Metanephros (tissue), 1 donor: ENCODE results near the gene EPN3. TPM values are rescaled to one million over a fixed set of nuclear protein-coding genes. Genes with fewer than 3 reads are reported as not detected.

Experiments
- total RNA-seq: library from RNA; depleted of rRNA; stranded (reverse); fragments of >200 nt; gene quantifications from one replicate; pipeline ENCODE4 v1.2.3, GENCODE V29; 2014

Gene EPN3
- total RNA-seq, result 10.7 TPM

GRCh38 chr17:50532452-50533024 lies at the start of gene EPN3:
Gene EPN3 (plus strand): TSS chr17:50532735. CDS start chr17:50536557, 3,822 bp downstream.

GRCh38 chr17:50507871-50508572 lies 24.5 kb upstream of the EPN3 start, which contains the start of gene MYCBPAP:
Gene MYCBPAP (plus strand): TSS chr17:50508439. CDS start chr17:50508675, 236 bp downstream.

GRCh38 chr17:50547035-50547735 lies 14.7 kb downstream of the EPN3 start, which contains the start of gene SPATA20:
Gene SPATA20 (plus strand): TSS chr17:50547174. CDS start chr17:50547209, 35 bp downstream.

GRCh38 chr17:50560185-50560824 lies 27.8 kb downstream of the EPN3 start, which contains the start of gene CACNA1G:
Gene CACNA1G (plus strand): TSS chr17:50560715. CDS start chr17:50561460, 745 bp downstream.

Other genes with a start within 250 kb of the EPN3 start
- gene XYLT2, start 186.6 kb upstream of the EPN3 start, total RNA-seq, result 35.9 TPM
- 47.6 TPM for gene MRPL27, start 159.6 kb upstream of the EPN3 start, total RNA-seq
- gene EME1, start 159.5 kb upstream of the EPN3 start, total RNA-seq, result 3.0 TPM
- 44.1 TPM for gene LRRC59, start 135.2 kb upstream of the EPN3 start, total RNA-seq
- gene ACSF2, start 106.5 kb upstream of the EPN3 start, total RNA-seq, result 73.9 TPM
- 0.12 TPM for gene CHAD, start 63.9 kb upstream of the EPN3 start, total RNA-seq
- gene RSAD1, start 53.9 kb upstream of the EPN3 start, total RNA-seq, result 41.0 TPM
- gene MYCBPAP, start 24.3 kb upstream of the EPN3 start, total RNA-seq, result 2.9 TPM
- 59.0 TPM for gene SPATA20, start 14.4 kb downstream of the EPN3 start, total RNA-seq
- 17.1 TPM for gene CACNA1G, start 28.0 kb downstream of the EPN3 start, total RNA-seq
- 13.5 TPM for gene ABCC3, start 102.1 kb downstream of the EPN3 start, total RNA-seq
- gene ANKRD40, start 175.2 kb downstream of the EPN3 start, total RNA-seq, result 28.6 TPM
- 144 TPM for gene LUC7L3, start 186.9 kb downstream of the EPN3 start, total RNA-seq
- not detected for gene ANKRD40CL, start 234.8 kb downstream of the EPN3 start, total RNA-seq